Endometrium (tissue), 2 donors: ENCODE measurements around the gene SLC19A1.

ENCODE experiments used
- FAIRE-seq: peaks from 2 replicates; lab custom pipeline; 2012; peaks lifted over from hg19 to GRCh38; lab: Jason Lieb, UNC
- donor health status: control.
- donor health status: control.

Gene SLC19A1

GRCh38 chr21:45545236-45545570 lies 3.0 kb upstream of the SLC19A1 start:
- no peak for FAIRE-seq

GRCh38 chr21:45544449-45545235 lies 2.4 kb upstream of the SLC19A1 start:
- no peak for FAIRE-seq

GRCh38 chr21:45543710-45544448 lies 1.6 kb upstream of the SLC19A1 start:
- no peak for FAIRE-seq

GRCh38 chr21:45543371-45543709 lies 1.1 kb upstream of the SLC19A1 start:
- FAIRE-seq: no peak

- no peak for FAIRE-seq
Observed at GRCh38 chr21:45542667-45543370, 579 bp upstream of the SLC19A1 start.

GRCh38 chr21:45541221-45542039 lies 810 bp downstream of the SLC19A1 start:
- FAIRE-seq: no peak

- FAIRE-seq: no peak
Observed at GRCh38 chr21:45540601-45540970, 1.7 kb downstream of the SLC19A1 start.

- FAIRE-seq: no peak
Observed at GRCh38 chr21:45539796-45540600, 2.2 kb downstream of the SLC19A1 start.

GRCh38 chr21:45539046-45539795 lies 3.0 kb downstream of the SLC19A1 start:
- FAIRE-seq: no peak

- no peak for FAIRE-seq
Observed at GRCh38 chr21:45538381-45539045, 3.7 kb downstream of the SLC19A1 start.

GRCh38 chr21:45537746-45538291 lies 4.4 kb downstream of the SLC19A1 start:
- FAIRE-seq: no peak

GRCh38 chr21:45537111-45537745 lies 5.0 kb downstream of the SLC19A1 start:
- FAIRE-seq: no peak

- FAIRE-seq: no peak
Observed at GRCh38 chr21:45536301-45537081, 5.7 kb downstream of the SLC19A1 start.

- FAIRE-seq: no peak
Observed at GRCh38 chr21:45535341-45536081, 6.7 kb downstream of the SLC19A1 start.

- no peak for FAIRE-seq
Observed at GRCh38 chr21:45534636-45535331, 7.5 kb downstream of the SLC19A1 start.

GRCh38 chr21:45533846-45534635 lies 8.2 kb downstream of the SLC19A1 start:
- FAIRE-seq: no peak
